ENCODE measurements around the gene ARPC5.

Gene ARPC5

DNA sequence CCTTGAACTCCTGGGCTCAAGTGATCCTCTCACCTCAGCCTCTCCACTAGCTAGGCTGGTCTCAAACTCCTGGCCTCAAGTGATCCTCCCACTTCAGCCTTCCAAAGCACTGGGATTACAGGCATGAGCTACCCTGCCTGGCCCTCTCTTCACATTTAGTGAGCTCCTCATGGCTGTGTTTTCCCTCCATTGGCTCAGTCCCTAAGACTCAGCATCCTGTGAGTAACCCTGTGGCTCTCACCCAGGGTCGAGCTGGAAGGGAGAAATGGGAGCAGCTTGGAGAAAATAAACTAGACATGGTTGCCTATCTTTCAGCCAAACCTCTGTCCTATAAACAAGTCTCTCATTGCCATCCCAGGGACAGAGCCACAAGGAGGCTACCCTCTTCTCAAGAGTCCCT, 62.9 kb downstream of the ARPC5 start:
- TF ChIP-seq, protein P1, sequence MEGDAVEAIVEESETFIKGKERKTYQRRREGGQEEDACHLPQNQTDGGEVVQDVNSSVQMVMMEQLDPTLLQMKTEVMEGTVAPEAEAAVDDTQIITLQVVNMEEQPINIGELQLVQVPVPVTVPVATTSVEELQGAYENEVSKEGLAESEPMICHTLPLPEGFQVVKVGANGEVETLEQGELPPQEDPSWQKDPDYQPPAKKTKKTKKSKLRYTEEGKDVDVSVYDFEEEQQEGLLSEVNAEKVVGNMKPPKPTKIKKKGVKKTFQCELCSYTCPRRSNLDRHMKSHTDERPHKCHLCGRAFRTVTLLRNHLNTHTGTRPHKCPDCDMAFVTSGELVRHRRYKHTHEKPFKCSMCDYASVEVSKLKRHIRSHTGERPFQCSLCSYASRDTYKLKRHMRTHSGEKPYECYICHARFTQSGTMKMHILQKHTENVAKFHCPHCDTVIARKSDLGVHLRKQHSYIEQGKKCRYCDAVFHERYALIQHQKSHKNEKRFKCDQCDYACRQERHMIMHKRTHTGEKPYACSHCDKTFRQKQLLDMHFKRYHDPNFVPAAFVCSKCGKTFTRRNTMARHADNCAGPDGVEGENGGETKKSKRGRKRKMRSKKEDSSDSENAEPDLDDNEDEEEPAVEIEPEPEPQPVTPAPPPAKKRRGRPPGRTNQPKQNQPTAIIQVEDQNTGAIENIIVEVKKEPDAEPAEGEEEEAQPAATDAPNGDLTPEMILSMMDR (IDR thresholded peaks at IDR 0.05; ENCODE audit: insufficient read depth, low read depth, low read length, missing control alignments): no peak
- DNase-seq (ENCODE audit: low read depth): no peak

DNA sequence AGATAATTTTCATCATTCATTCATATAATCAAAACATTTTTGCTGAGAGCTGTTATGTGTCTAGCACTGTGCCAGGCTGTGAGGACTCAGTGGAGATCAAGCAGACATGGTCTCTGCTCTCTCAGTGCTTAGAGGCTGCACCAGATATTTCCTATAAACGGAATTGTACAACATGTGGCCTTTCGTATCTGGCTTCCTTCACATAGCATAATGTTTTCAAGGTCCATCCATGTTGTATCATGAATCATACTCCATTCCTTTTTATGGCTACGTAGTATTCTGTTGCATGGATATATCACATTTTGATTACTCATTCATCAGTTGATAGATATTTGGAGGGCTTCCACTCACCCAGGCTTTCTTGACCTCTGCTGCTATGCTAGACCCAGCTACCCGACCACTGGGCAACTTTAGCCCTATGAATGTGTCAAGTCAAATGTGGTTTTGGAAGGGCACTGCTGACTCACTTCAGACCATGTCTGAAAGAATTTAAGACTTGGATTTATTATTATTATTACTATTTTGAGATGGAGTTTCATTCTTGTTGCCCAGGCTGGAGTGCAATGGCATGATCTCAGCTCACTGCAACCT, 63.8 kb downstream of the ARPC5 start:
- TF ChIP-seq, protein P1 (IDR thresholded peaks at IDR 0.05; ENCODE audit: insufficient read depth, low read depth, low read length, missing control alignments): no peak
- no peak overlapping the region for H3K4me3 ChIP-seq (ENCODE audit: low read length)
- DNase-seq (ENCODE audit: low read depth): no peak

More for the DNA sequence above, 62.9 kb downstream of the ARPC5 start:
- no peak overlapping the region for H3K4me3 ChIP-seq (ENCODE audit: low read length)

Data from epithelial cell of esophagus (primary cell).